ENCODE measurements around the gene CCDC171. TPM values are rescaled to one million over a fixed set of nuclear protein-coding genes. Genes with fewer than 3 reads are reported as not detected.

The CCDC171 gene
- total RNA-seq, 1 experiment from 2014 or later = 2.4 TPM

GRCh38 chr9:15882328-15882727, 329.5 kb downstream of the CCDC171 start:
- Histone ChIP-seq H2AK5ac (ENCODE audit: insufficient read length, low read length) (no peak overlapping the region), H2BK20ac (ENCODE audit: low read depth, low read length, poor library complexity, severe bottlenecking) (no peak overlapping the region), H2BK120ac (ENCODE audit: low read depth, low read length, poor library complexity, severe bottlenecking) (no peak overlapping the region), H4K20me1 (ENCODE audit: control insufficient read depth, insufficient read depth, insufficient read length) (no peaks in the 10 kb centered on the region), H3K18ac (ENCODE audit: insufficient read length, low read depth, low read length) (no peak overlapping the region), H3T11ph (ENCODE audit: low read length) (no peak overlapping the region), H3K4me1 (ENCODE audit: insufficient read depth, low read length) (no peaks in the 10 kb centered on the region), H3K56ac (ENCODE audit: insufficient read length, low read depth, low read length) (no peak overlapping the region), H4K8ac (replicated peaks; ENCODE audit: insufficient read length, low read depth, low read length) (no peak overlapping the region), H3K9me3 (ENCODE audit: control insufficient read depth, low read depth, low read length) (no peaks in the 10 kb centered on the region), H2BK12ac (ENCODE audit: insufficient read length, low read depth, low read length) (no peak overlapping the region), H3K9ac (ENCODE audit: extremely low read depth, insufficient read length, low read length) (no peak overlapping the region), H3K4me2 (ENCODE audit: insufficient read depth, insufficient read length, low read length) (no peak overlapping the region), H3K14ac (ENCODE audit: insufficient read depth, low read length) (no peak overlapping the region), H4K91ac (ENCODE audit: insufficient read length, low read depth, low read length) (no peak overlapping the region), H2AFZ (ENCODE audit: low read length) (no peak overlapping the region), H3K79me2 (ENCODE audit: insufficient read depth, low read length) (no peaks in the 10 kb centered on the region), H3K4ac (ENCODE audit: low read depth, low read length) (no peak overlapping the region), H4K5ac (ENCODE audit: insufficient read length, low read depth, low read length) (no peak overlapping the region), H3K79me1 (ENCODE audit: insufficient read depth, low read depth, low read length, poor library complexity, severe bottlenecking) (no peaks in the 10 kb centered on the region), H3K27me3 (ENCODE audit: insufficient read depth, low read length) (no peaks in the 10 kb centered on the region), H3K23me2 (ENCODE audit: insufficient read length, low read depth, low read length, poor library complexity, severe bottlenecking) (no peaks in the 10 kb centered on the region), H2BK15ac (ENCODE audit: low read depth, low read length) (no peak overlapping the region), H3K27ac (ENCODE audit: insufficient read length, low read depth, low read length) (no peak overlapping the region), H3K23ac (ENCODE audit: insufficient read length, low read depth, low read length) (no peak overlapping the region), H2BK5ac (ENCODE audit: insufficient read length, low read length) (no peak overlapping the region)
- TF ChIP-seq CTCF (conservative IDR thresholded peaks at IDR 0.05) = no peak
- Mint-ChIP-seq H3K27me3 (ENCODE audit: low read depth) (no peaks in the 10 kb centered on the region), H3K4me3 (no peak overlapping the region), H3K36me3 (ENCODE audit: insufficient read depth in 1 of 3, low read depth in 3 of 3) (no peaks in the 10 kb centered on the region), H3K9me3 (no peaks in the 10 kb centered on the region; a peak in 1 of 5 replicates), H3K4me1 (peaks cover 5 to 8% of the 10 kb centered on the region in 2 experiments; a peak in 3 of 4 replicates), H3K27ac (no peak overlapping the region)
- no peak for DNase-seq
- WGBS (ENCODE audit: extremely low coverage, insufficient read length, low lambda C conversion rate) = no CpG with 5 or more reads among the region's 4 CpGs

All from H9 (cell line).